ENCODE data around the gene ZDHHC11.
"Not testable (repeated sequence)": the region's sequence is repeated elsewhere in the genome, so short reads cannot be mapped to it uniquely, and the experiment has no call there.

- TF ChIP-seq CTCF (conservative IDR thresholded peaks at IDR 0.05; ENCODE audit: low read depth, low read length); POLR2A (IDR thresholded peaks at IDR 0.05; ENCODE audit: low read depth, low read length); MXI1 (IDR thresholded peaks at IDR 0.05; ENCODE audit: borderline replicate concordance, low read depth, low read length): not testable (repeated sequence)
Measured at GRCh38 chr5:753567-754142, 97.1 kb downstream of the ZDHHC11 start.
